HG02943 (cell line): ENCODE results near the gene RFC2.
"Not testable (repeated sequence)": the region's sequence is repeated elsewhere in the genome, so short reads cannot be mapped to it uniquely, and the experiment has no call there.

ENCODE experiments used
- ATAC-seq: cut with Tn5 transposase; IDR thresholded peaks from one replicate; pipeline ENCODE4 v1.9.1; 2021; ENCODE audit warnings: mild to moderate bottlenecking, low read depth, moderate library complexity; ENCODE audit not compliant: unreplicated experiment

RFC2 gene

GRCh38 chr7:74221713-74222112, 32.5 kb downstream of the RFC2 start:
- ATAC-seq: no peak

- no peak for ATAC-seq
Measured at GRCh38 chr7:74220229-74220628, 34.0 kb downstream of the RFC2 start.

DNA sequence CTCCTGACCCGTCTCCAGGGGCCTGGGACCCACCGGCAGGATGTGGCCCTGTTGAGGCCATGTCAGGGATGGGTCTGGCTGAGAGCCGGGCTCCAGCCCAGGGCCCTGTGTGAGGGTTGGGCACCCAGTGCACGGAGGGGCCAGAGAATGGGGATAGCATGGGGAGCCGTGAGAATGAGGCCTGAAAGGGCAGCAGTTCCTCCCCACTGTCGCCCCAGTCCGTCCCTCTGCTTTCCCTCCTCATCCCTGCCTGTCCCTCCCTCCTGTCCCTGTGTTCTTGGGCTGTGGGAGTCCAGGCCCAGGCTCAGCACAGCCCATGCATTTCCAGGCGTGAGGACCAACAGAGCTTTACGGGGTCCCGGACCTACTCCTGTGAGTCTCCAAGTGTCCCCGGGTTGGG, 34.8 kb downstream of the RFC2 start:
- no peak for ATAC-seq

DNA sequence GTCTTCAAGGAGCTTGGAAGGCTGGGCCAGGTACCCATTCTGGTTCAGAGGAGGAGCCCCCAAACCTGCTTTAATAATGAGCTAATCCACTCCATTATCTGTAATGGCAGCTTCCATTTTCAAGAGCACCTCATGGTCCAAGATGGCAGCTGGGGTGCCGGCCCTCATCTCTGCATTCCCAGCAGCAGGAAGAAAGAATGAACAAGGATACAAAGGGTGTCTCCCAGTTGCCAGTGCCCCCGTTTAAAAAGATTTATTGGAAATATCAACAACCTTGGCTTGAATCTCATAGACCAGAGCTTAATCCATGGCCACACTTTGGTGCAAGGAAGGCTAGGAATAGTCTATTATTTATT, 35.9 kb downstream of the RFC2 start:
- ATAC-seq: no peak

- no peak for ATAC-seq
Measured at GRCh38 chr7:74217455-74218342, 36.5 kb downstream of the RFC2 start.

GRCh38 chr7:74216361-74216761, 37.8 kb downstream of the RFC2 start:
- no peak for ATAC-seq

GRCh38 chr7:74215921-74216320, 38.3 kb downstream of the RFC2 start:
- ATAC-seq: no peak

DNA sequence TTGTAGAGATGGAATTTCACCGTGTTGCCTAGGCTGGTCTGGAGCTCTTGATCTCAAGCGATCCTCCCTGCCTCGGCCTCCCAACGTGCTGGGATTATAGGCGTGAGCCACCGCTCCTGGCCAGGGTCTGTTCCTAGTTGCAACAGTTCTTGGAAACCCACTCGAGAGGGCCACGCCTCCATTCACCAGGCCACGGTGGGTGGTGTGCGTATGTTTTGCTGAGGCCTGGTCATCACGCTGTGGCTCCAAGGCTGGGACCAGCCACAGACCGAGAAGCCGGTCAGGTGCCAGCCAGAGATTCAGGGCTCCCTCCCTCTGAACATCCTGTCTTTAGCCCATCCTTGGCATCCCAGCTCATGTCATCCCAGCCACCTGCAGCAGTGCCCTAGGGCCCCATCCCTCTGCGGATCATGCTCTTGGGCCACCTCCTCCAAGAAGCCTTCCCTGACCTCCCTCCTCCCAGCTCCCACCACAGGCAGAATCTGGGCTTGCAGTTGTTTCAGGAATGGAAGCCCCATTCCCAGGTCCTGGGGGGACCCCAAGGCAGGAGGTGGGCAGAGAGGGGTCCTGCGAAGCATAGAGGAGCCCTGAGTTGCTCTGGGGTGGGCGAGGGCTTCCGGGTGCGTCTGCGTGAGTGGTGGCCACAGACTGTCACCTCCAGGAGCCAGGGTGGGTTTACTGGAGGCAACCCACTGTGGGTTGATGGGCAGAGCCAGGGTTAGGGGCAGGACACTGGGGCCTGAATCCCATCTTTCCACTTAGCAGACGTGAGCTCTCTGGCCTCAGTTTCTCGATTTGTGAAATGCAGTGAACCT, 39.2 kb downstream of the RFC2 start:
- no peak for ATAC-seq

GRCh38 chr7:74212661-74213060, 41.5 kb downstream of the RFC2 start:
- ATAC-seq: no peak

DNA sequence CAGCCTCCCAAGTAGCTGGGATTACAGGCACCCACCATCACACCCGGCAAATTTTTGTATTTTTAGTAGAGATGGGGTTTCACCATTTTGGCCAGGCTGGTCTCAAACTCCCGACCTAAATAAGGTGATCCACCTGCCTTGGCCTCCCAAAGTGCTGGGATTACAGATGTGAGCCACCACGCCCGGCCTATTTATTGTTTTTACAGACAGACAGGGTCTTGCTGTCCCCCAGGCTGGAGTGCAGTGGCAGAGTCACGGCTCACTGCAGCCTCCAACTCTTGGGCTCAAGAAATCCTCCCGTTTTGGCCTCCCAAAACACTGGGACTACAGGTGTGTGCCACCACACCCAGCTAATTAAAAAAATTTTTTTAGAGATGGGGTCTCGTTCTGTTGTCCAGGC, 46.0 kb downstream of the RFC2 start:
- ATAC-seq: not testable (repeated sequence)

DNA sequence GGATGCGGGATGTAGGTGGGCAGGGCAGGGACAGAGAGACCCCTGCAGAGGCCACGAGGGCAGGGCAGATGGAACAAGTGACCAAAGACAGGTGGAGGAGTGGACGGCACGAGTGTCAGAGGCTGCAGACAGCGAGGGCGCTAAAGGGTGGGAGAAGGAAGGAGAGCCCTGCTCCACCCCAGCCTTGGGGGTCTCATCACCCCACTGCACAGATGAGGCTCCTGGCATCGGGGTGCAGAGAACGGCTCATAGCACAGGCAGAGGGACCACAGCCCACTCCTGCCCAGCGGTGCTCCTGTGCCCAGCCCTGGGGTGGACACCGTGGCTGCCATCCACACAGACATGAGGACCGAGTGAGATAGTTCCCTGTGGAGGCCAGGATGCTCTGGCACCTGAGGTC, 46.6 kb downstream of the RFC2 start:
- ATAC-seq: no peak

- no peak for ATAC-seq
Measured at GRCh38 chr7:74206589-74207120, 47.5 kb downstream of the RFC2 start.

GRCh38 chr7:74206052-74206451, 48.1 kb downstream of the RFC2 start:
- not testable (repeated sequence) for ATAC-seq

DNA sequence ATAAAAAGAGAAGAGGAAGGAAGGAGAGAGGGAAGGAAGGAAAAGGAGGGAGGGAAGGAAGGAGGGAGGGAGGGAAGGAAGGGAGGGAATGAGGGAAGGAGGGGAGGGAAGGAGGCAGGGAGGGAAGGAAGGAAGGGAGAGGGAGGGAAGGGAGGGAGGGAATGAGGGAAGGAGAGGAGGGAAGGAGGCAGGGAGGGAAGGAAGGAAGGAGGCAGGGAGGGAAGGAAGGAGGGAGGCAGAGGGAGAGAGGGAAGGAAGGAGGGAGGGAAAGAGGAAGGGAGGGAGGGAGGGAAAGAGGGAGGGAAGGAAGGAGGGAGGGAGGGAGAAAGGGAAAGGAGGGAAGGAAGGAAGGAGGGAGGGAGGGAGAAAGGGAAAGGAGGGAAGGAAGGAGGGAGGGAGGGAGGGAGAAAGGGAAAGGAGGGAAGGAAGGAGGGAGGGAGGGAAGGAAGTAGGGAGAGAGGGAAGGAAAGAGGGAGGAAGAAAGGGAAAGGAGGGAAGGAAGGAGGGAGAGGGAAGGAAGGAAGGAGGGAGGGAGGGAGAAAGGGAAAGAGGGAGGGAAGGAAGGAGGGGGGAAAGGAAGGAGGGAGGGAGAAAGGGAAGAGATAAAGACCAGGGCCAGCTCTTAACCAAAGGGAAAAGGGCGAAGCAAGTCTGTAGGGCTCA, 50.1 kb downstream of the RFC2 start:
- ATAC-seq: no peak

- ATAC-seq: no peak
Measured at GRCh38 chr7:74202841-74203556, 51.2 kb downstream of the RFC2 start.

GRCh38 chr7:74199551-74200355, 54.4 kb downstream of the RFC2 start:
- no peak for ATAC-seq

GRCh38 chr7:74197449-74198124, 56.6 kb downstream of the RFC2 start:
- ATAC-seq: no peak

DNA sequence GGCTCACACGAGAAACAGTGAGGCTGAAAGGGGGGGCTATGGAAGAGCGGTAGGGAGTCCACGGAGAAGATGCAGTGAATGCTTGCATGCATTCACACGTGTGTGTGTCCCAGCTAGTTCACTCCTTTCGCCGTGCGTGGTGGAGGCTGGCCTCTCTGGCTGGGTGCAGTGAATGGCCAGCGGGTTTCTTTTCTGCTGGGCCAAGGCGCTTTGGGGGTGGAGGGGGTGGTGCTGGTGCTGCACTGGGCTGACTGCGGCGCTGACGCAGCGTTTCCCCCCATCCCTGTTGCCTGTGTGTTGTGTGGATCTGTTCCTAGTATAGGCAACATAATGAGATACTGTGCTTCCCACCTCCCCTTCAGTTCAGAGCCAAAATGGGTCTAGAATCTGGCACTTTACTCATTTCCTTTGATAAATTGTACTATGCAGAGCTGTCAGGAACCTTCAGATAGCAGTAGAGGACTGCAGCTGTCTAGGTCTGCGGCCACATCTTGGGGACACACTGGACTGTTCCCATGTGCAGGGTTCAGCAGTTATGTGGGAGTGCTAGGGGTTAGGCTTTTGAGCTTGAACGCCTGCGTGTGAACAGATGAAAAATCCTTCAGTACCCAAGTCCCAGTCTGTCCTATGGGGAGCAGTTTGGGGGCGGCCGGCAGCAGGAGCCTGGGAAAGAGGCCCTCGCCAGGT, 58.1 kb downstream of the RFC2 start:
- not testable (repeated sequence) for ATAC-seq
